Measurements from ENCODE around the gene TAF6. TPM values are rescaled to one million over a fixed set of nuclear protein-coding genes. Genes with fewer than 3 reads are reported as not detected.

Gene TAF6
- total and polyA plus RNA-seq, 9 donors = 14.1 to 41.0 (median 34.9) TPM

Other genes starting within 250 kb of the TAF6 start
- gene OR2AE1, start 242.3 kb downstream of the TAF6 start, total RNA-seq = not detected
- under 1 TPM in 1 of 8 donors, not detected in 7; 0.29 TPM for gene OR2AE1, start 242.3 kb downstream of the TAF6 start, polyA plus RNA-seq (ENCODE audit: insufficient read depth in 1 of 8, insufficient read length in 8 of 8, low replicate concordance in 1 of 8)
- gene TRIM4, start 199.8 kb downstream of the TAF6 start, total RNA-seq = 16.5 TPM
- gene TRIM4, start 199.8 kb downstream of the TAF6 start, polyA plus RNA-seq (ENCODE audit: insufficient read depth in 1 of 8, insufficient read length in 8 of 8, low replicate concordance in 1 of 8) = 10 to 100 TPM; 14.6 to 21.5 (median 17.0) TPM
- 0.53 TPM for gene GJC3, start 189.7 kb downstream of the TAF6 start, total RNA-seq
- under 1 TPM; 0.28 to 0.62 (median 0.39) TPM for gene GJC3, start 189.7 kb downstream of the TAF6 start, polyA plus RNA-seq (ENCODE audit: insufficient read depth in 1 of 8, insufficient read length in 8 of 8, low replicate concordance in 1 of 8)
- gene AZGP1, start 143.3 kb downstream of the TAF6 start, total RNA-seq = 0.75 TPM
- gene AZGP1, start 143.3 kb downstream of the TAF6 start, polyA plus RNA-seq (ENCODE audit: insufficient read depth in 1 of 8, insufficient read length in 8 of 8, low replicate concordance in 1 of 8) = 1 to 10 TPM in 4 of 8 donors, under 1 TPM in 4; 0.31 to 3.2 (median 0.94) TPM
- gene ZKSCAN1, start 103.8 kb downstream of the TAF6 start, total RNA-seq = 48.2 TPM
- 10 to 100 TPM; 20.6 to 37.3 (median 26.9) TPM for gene ZKSCAN1, start 103.8 kb downstream of the TAF6 start, polyA plus RNA-seq (ENCODE audit: insufficient read depth in 1 of 8, insufficient read length in 8 of 8, low replicate concordance in 1 of 8)
- gene ZSCAN21, start 69.6 kb downstream of the TAF6 start, total RNA-seq = 15.8 TPM
- 10 to 100 TPM; 12.3 to 14.8 (median 13.4) TPM for gene ZSCAN21, start 69.6 kb downstream of the TAF6 start, polyA plus RNA-seq (ENCODE audit: insufficient read depth in 1 of 8, insufficient read length in 8 of 8, low replicate concordance in 1 of 8)
- 31.8 TPM for gene ZNF3, start 37.6 kb downstream of the TAF6 start, total RNA-seq
- gene ZNF3, start 37.6 kb downstream of the TAF6 start, polyA plus RNA-seq (ENCODE audit: insufficient read depth in 1 of 8, insufficient read length in 8 of 8, low replicate concordance in 1 of 8) = 10 to 100 TPM; 22.5 to 29.7 (median 25.1) TPM
- gene COPS6, start 30.4 kb downstream of the TAF6 start, total RNA-seq = 42.3 TPM
- gene COPS6, start 30.4 kb downstream of the TAF6 start, polyA plus RNA-seq (ENCODE audit: insufficient read depth in 1 of 8, insufficient read length in 8 of 8, low replicate concordance in 1 of 8) = 100 to 1,000 TPM in 1 of 8 donors, 10 to 100 TPM in 7; 88.3 to 100 (median 94.1) TPM
- 57.7 TPM for gene MCM7, start 18.0 kb downstream of the TAF6 start, total RNA-seq
- 10 to 100 TPM; 69.2 to 88.7 (median 81.0) TPM for gene MCM7, start 18.0 kb downstream of the TAF6 start, polyA plus RNA-seq (ENCODE audit: insufficient read depth in 1 of 8, insufficient read length in 8 of 8, low replicate concordance in 1 of 8)
- gene AP4M1, start 17.7 kb downstream of the TAF6 start, total RNA-seq = 15.8 TPM
- 10 to 100 TPM; 20.4 to 29.5 (median 23.3) TPM for gene AP4M1, start 17.7 kb downstream of the TAF6 start, polyA plus RNA-seq (ENCODE audit: insufficient read depth in 1 of 8, insufficient read length in 8 of 8, low replicate concordance in 1 of 8)
- gene CNPY4, start 276 bp upstream of the TAF6 start, total RNA-seq = 50.2 TPM
- gene CNPY4, start 276 bp upstream of the TAF6 start, polyA plus RNA-seq (ENCODE audit: insufficient read depth in 1 of 8, insufficient read length in 8 of 8, low replicate concordance in 1 of 8) = 10 to 100 TPM; 31.0 to 56.4 (median 42.6) TPM
- gene MBLAC1, start 7.6 kb upstream of the TAF6 start, total RNA-seq = 2.3 TPM
- 1 to 10 TPM; 1.2 to 2.2 (median 1.4) TPM for gene MBLAC1, start 7.6 kb upstream of the TAF6 start, polyA plus RNA-seq (ENCODE audit: insufficient read depth in 1 of 8, insufficient read length in 8 of 8, low replicate concordance in 1 of 8)
- gene LAMTOR4, start 29.6 kb upstream of the TAF6 start, total RNA-seq = 97.1 TPM
- 10 to 100 TPM; 65.0 to 84.3 (median 72.8) TPM for gene LAMTOR4, start 29.6 kb upstream of the TAF6 start, polyA plus RNA-seq (ENCODE audit: insufficient read depth in 1 of 8, insufficient read length in 8 of 8, low replicate concordance in 1 of 8)
- 5.8 TPM for gene TRAPPC14, start 39.4 kb upstream of the TAF6 start, total RNA-seq
- 10 to 100 TPM in 7 of 8 donors, 1 to 10 TPM in 1; 8.5 to 13.9 (median 10.9) TPM for gene TRAPPC14, start 39.4 kb upstream of the TAF6 start, polyA plus RNA-seq (ENCODE audit: insufficient read depth in 1 of 8, insufficient read length in 8 of 8, low replicate concordance in 1 of 8)
- gene GAL3ST4, start 49.3 kb upstream of the TAF6 start, total RNA-seq = 4.3 TPM
- 10 to 100 TPM in 7 of 8 donors, 1 to 10 TPM in 1; 8.9 to 18.7 (median 12.1) TPM for gene GAL3ST4, start 49.3 kb upstream of the TAF6 start, polyA plus RNA-seq (ENCODE audit: insufficient read depth in 1 of 8, insufficient read length in 8 of 8, low replicate concordance in 1 of 8)
- gene GPC2, start 58.0 kb upstream of the TAF6 start, total RNA-seq = 3.9 TPM
- gene GPC2, start 58.0 kb upstream of the TAF6 start, polyA plus RNA-seq (ENCODE audit: insufficient read depth in 1 of 8, insufficient read length in 8 of 8, low replicate concordance in 1 of 8) = 10 to 100 TPM in 2 of 8 donors, 1 to 10 TPM in 6; 5.9 to 11.2 (median 8.4) TPM
- 1.6 TPM for gene STAG3, start 58.6 kb upstream of the TAF6 start, total RNA-seq
- 10 to 100 TPM in 5 of 8 donors, 1 to 10 TPM in 3; 9.0 to 20.2 (median 13.2) TPM for gene STAG3, start 58.6 kb upstream of the TAF6 start, polyA plus RNA-seq (ENCODE audit: insufficient read depth in 1 of 8, insufficient read length in 8 of 8, low replicate concordance in 1 of 8)
- 0.13 TPM for gene PVRIG, start 100.6 kb upstream of the TAF6 start, total RNA-seq
- 1 to 10 TPM; 1.5 to 7.6 (median 3.6) TPM for gene PVRIG, start 100.6 kb upstream of the TAF6 start, polyA plus RNA-seq (ENCODE audit: insufficient read depth in 1 of 8, insufficient read length in 8 of 8, low replicate concordance in 1 of 8)
- gene SPDYE3, start 188.3 kb upstream of the TAF6 start, total RNA-seq = not detected
- gene SPDYE3, start 188.3 kb upstream of the TAF6 start, polyA plus RNA-seq (ENCODE audit: insufficient read depth in 1 of 8, insufficient read length in 8 of 8, low replicate concordance in 1 of 8) = 1 to 10 TPM; 4.0 to 6.2 (median 5.3) TPM
- gene PILRB, start 238.8 kb upstream of the TAF6 start, total RNA-seq = 13.9 TPM
- 10 to 100 TPM; 11.4 to 39.8 (median 18.0) TPM for gene PILRB, start 238.8 kb upstream of the TAF6 start, polyA plus RNA-seq (ENCODE audit: insufficient read depth in 1 of 8, insufficient read length in 8 of 8, low replicate concordance in 1 of 8)

All from muscle of leg (tissue), 9 donors.